IMR-90 (cell line): ENCODE results near the gene ARSB. TPM values are rescaled to one million over a fixed set of nuclear protein-coding genes. Genes with fewer than 3 reads are reported as not detected.
A peak's percentile ranks its signal among the peaks of the same experiment; 100 is the strongest.

Experiments used
- ATAC-seq: fragments of 200-7000 bp; cut with Tn5 transposase; 2 replicates; pipeline ENCODE4 v1.9.1; 2020; ENCODE audit warnings: low read depth, mild to moderate bottlenecking, moderate library complexity
- BruUV-seq: library from RNA; stranded (reverse); fragments of 400-500 nt; replicated peaks from 2 replicates; lab custom pipeline; 2021; lab: Mats Ljungman, UMichigan
- CTCF ChIA-PET: fragments of 300-600 bp; formaldehyde crosslinking; extraction: SDS; loops from one replicate; lab custom pipeline; 2021; ENCODE audit warnings: antibody characterized with exemption; lab: Yijun Ruan, JAX
- POLR2A ChIA-PET: fragments of 300-600 bp; sonication (Branson Sonifier 250); formaldehyde crosslinking; loops from one replicate; lab custom pipeline; 2022; ENCODE audit warnings: antibody characterized with exemption; ENCODE audit not compliant: unreplicated experiment; lab: Charles Lee
- DNase-seq: peaks from one replicate; pipeline ENCODE4 v3.0.0; 2013
- H2AFZ ChIP-seq: replicated peaks from 2 replicates; pipeline ENCODE3; 2013; ENCODE audit warnings: low read length, mild to moderate bottlenecking; ENCODE audit not compliant: poor library complexity
- H2AK5ac ChIP-seq: 2 replicates; pipeline ENCODE4 v1.6.1; 2013; ENCODE audit warnings: low read depth, low read length, inconsistent platforms
- H2AK9ac ChIP-seq: replicated peaks from 2 replicates; pipeline ENCODE3; 2013; ENCODE audit warnings: mild to moderate bottlenecking, low read depth, low read length, moderate library complexity; ENCODE audit not compliant: poor library complexity
- H2BK120ac ChIP-seq: 2 replicates; pipeline ENCODE4 v1.6.1; 2013; ENCODE audit warnings: low read depth, low read length, inconsistent platforms
- H2BK15ac ChIP-seq: 3 replicates; pipeline ENCODE4 v1.6.1; 2013; ENCODE audit warnings: low read depth, low read length, inconsistent platforms
- H2BK20ac ChIP-seq: 2 replicates; pipeline ENCODE4 v1.6.1; 2013; ENCODE audit warnings: low read depth, mild to moderate bottlenecking, inconsistent platforms, low read length, moderate library complexity
- H2BK5ac ChIP-seq: 2 replicates; pipeline ENCODE4 v1.6.1; 2013; ENCODE audit warnings: mild to moderate bottlenecking, low read depth, low read length, inconsistent platforms; ENCODE audit not compliant: poor library complexity, severe bottlenecking
- H3K14ac ChIP-seq: replicated peaks from 2 replicates; pipeline ENCODE4 v1.6.1; 2013; ENCODE audit warnings: low read depth, low read length, inconsistent platforms
- H3K18ac ChIP-seq: 2 replicates; pipeline ENCODE4 v1.6.1; 2013; ENCODE audit warnings: low read depth, low read length, control low read depth
- H3K23ac ChIP-seq: 2 replicates; pipeline ENCODE4 v1.6.1; 2013; ENCODE audit warnings: low read depth, low read length, inconsistent platforms
- H3K27ac ChIP-seq: 2 replicates; pipeline ENCODE4 v1.5.1; 2013; ENCODE audit warnings: mild to moderate bottlenecking, control low read depth, low read length; ENCODE audit not compliant: insufficient read depth
- H3K27me3 ChIP-seq: 2 replicates; pipeline ENCODE4 v1.6.1; 2013; ENCODE audit warnings: low read length; ENCODE audit not compliant: control insufficient read depth, insufficient read depth
- H3K36me3 ChIP-seq: 2 replicates; pipeline ENCODE4 v1.6.1; 2013; ENCODE audit warnings: low read length, mixed read lengths; ENCODE audit not compliant: control insufficient read depth, insufficient read depth
- H3K4ac ChIP-seq: 2 replicates; pipeline ENCODE4 v1.6.1; 2013; ENCODE audit warnings: low read depth, low read length, inconsistent platforms
- H3K4me1 ChIP-seq: 2 replicates; pipeline ENCODE4 v1.6.1; 2013; ENCODE audit warnings: low read length, mixed read lengths; ENCODE audit not compliant: control insufficient read depth, insufficient read depth
- H3K4me2 ChIP-seq: 2 replicates; pipeline ENCODE4 v1.6.1; 2013; ENCODE audit warnings: low read depth, mild to moderate bottlenecking, control low read depth, low read length, moderate library complexity
- H3K4me3 ChIP-seq: 2 replicates; pipeline ENCODE4 v1.5.1; 2013; ENCODE audit warnings: low read depth, mild to moderate bottlenecking, control low read depth, low read length, moderate library complexity; ENCODE audit not compliant: insufficient read depth
- H3K56ac ChIP-seq: 2 replicates; pipeline ENCODE4 v1.6.1; 2013; ENCODE audit warnings: low read length, inconsistent platforms; ENCODE audit not compliant: insufficient read depth; ENCODE audit errors: extremely low read depth
- H3K79me1 ChIP-seq, 2 experiments: 2 replicates each; pipeline ENCODE4 v1.6.1; 2013; ENCODE audit warnings: low read length in 2 of 2, inconsistent platforms in 1 of 2, low read depth in 1 of 2
- H3K9ac ChIP-seq: 2 replicates; pipeline ENCODE4 v1.6.1; 2013; ENCODE audit warnings: low read depth, low read length, control low read depth
- H3K9me1 ChIP-seq: 2 replicates; pipeline ENCODE4 v1.6.1; 2013; ENCODE audit warnings: low read length, inconsistent platforms; ENCODE audit not compliant: insufficient read depth
- H3K9me3 ChIP-seq: 2 replicates; pipeline ENCODE4 v1.6.1; 2013; ENCODE audit warnings: low read length; ENCODE audit not compliant: control insufficient read depth, insufficient read depth
- H4K20me1 ChIP-seq: 2 replicates; pipeline ENCODE4 v1.6.1; 2013; ENCODE audit warnings: low read length, inconsistent platforms; ENCODE audit not compliant: insufficient read depth
- H4K5ac ChIP-seq: 2 replicates; pipeline ENCODE4 v1.6.1; 2013; ENCODE audit warnings: mild to moderate bottlenecking, low read depth, low read length, control low read depth
- H4K8ac ChIP-seq, 2 experiments: 2 replicates each; pipeline ENCODE4 v1.6.1; 2013; ENCODE audit warnings: low read depth in 2 of 2, low read length in 2 of 2, control low read depth in 1 of 2, inconsistent platforms in 1 of 2
- H4K91ac ChIP-seq: 2 replicates; pipeline ENCODE4 v1.6.1; 2013; ENCODE audit warnings: low read depth, low read length, inconsistent platforms; ENCODE audit not compliant: insufficient read depth
- BHLHE40 ChIP-seq: fragments of 150-350 bp; IDR thresholded peaks from 2 replicates; pipeline ENCODE4 v1.6.1; 2016; ENCODE audit warnings: mild to moderate bottlenecking, low read depth, low read length
- FOS ChIP-seq: fragments of 150-350 bp; IDR thresholded peaks from 2 replicates; pipeline ENCODE4 v1.6.1; 2016; ENCODE audit warnings: low read depth, low read length
- WGBS, 2 experiments: methylation state at CpG; one replicate each; pipeline versions ENCODE4 v1.1.5 to v1.1.7; 2013; ENCODE audit warnings: missing lambda C conversion rate in 2 of 2; ENCODE audit not compliant: insufficient read length in 1 of 2; ENCODE audit errors: extremely low coverage in 2 of 2; 5-methylcytosine and 5-hydroxymethylcytosine counted together
- dilution Hi-C: fragments of 300-500 bp; cut with HindIII; formaldehyde crosslinking; loops from one replicate; pipeline ENCODE4 v1.14.3; 2018; ENCODE audit warnings: low sequenced_read_pairs; ENCODE audit not compliant: unreplicated experiment
- in situ Hi-C: fragments of 300-500 bp; cut with MboI; formaldehyde crosslinking; loops from 3 replicates; pipeline ENCODE4 v1.14.3; 2019; ENCODE audit warnings: low sequenced_read_pairs, inconsistent platforms, mixed read lengths
- intact Hi-C: fragments of 100-400 bp; cut with micrococcal nuclease; formaldehyde crosslinking; loops from 2 replicates; pipeline ENCODE4 v1.10.0; 2022
- polyA plus RNA-seq, 3 experiments: library from polyadenylated mRNA; depleted of rRNA; stranded (reverse); fragments of >200 nt; gene quantifications; 2 replicates each; pipeline ENCODE4 v1.2.3, GENCODE V29; 2012; ENCODE audit warnings: low replicate concordance in 1 of 3
- total RNA-seq: library from RNA; depleted of rRNA; stranded (reverse); fragments of >200 nt; gene quantifications from 2 replicates; pipeline ENCODE4 v1.2.3, GENCODE V29; 2012
- TF ChIP-seq, protein P1 (sequence below): fragments of 150-350 bp; IDR thresholded peaks from 2 replicates; pipeline ENCODE4 v1.6.1; 2016; ENCODE audit warnings: low read depth, mild to moderate bottlenecking, low read length, moderate library complexity, borderline replicate concordance
- TF ChIP-seq, protein P2 (sequence below): conservative IDR thresholded peaks from 2 replicates; pipeline ENCODE4 v1.5.1; 2012; ENCODE audit warnings: mild to moderate bottlenecking, low read depth, low read length, improper control_type of control experiment

Gene ARSB
- total and polyA plus RNA-seq, 2 of the 4 experiments (the other 2 are of a cell fraction): 16.0 to 16.3 TPM

DNA sequence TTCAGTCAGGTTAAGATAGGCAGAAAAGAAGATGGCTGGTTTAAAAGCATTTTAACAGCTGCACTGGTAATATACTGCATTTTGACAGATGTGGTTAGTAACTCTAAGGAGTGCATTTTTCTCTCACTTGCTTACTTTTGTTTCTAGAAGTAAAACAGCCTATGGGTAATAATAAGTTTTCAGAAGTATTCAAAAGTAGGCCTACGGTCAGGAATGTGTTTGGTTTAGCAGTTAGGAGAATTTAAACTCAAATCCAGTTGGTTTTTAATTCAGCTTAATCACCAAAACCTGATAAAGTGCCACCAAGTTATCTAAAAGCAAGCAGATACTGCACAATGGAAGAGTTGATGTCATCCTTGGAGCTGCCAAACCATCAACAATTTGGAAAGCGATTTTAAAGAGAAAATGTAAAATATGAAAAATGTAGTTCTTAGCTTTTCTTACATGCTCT is 160.3 kb downstream of the ARSB start:
- no peaks in the 10 kb centered on the region for H3K9me1 ChIP-seq
- no peak overlapping the region for H3K9ac ChIP-seq
- H3K4me3 ChIP-seq: no peak overlapping the region
- CTCF ChIA-PET: no interaction called here
- in situ Hi-C loops: no loop called here
- H2AFZ ChIP-seq: no peak overlapping the region
- no peaks in the 10 kb centered on the region for H3K79me1 ChIP-seq
- H2AK9ac ChIP-seq: no peak overlapping the region
- H2AK5ac ChIP-seq: no peak overlapping the region
- WGBS, 2 experiments: no CpG with 5 or more reads among the region's 2 CpGs
- no peak overlapping the region for H3K4ac ChIP-seq
- no peak overlapping the region for H4K5ac ChIP-seq
- no peak overlapping the region for H3K27ac ChIP-seq
- H2BK15ac ChIP-seq: no peak overlapping the region
- no peaks in the 10 kb centered on the region for H3K27me3 ChIP-seq
- no peak overlapping the region for H4K8ac ChIP-seq
- peak overlapping the region; percentile 44 for H3K4me2 ChIP-seq
- peak; percentile 75 for ATAC-seq
- H3K9me3 ChIP-seq: no peaks in the 10 kb centered on the region
- H3K18ac ChIP-seq: peak overlapping the region; percentile 38; the same call in 1 of the 2 replicates
- H3K4me1 ChIP-seq: peaks cover 5% of the 10 kb centered on the region; the same call in 1 of the 2 replicates
- no peak overlapping the region for H4K91ac ChIP-seq
- no TSS peak for BruUV-seq
- DNase-seq: peak; percentile 38
- H4K20me1 ChIP-seq: no peaks in the 10 kb centered on the region
- no peak overlapping the region for H3K14ac ChIP-seq
- no peak for TF ChIP-seq FOS
- TF ChIP-seq, protein P1, sequence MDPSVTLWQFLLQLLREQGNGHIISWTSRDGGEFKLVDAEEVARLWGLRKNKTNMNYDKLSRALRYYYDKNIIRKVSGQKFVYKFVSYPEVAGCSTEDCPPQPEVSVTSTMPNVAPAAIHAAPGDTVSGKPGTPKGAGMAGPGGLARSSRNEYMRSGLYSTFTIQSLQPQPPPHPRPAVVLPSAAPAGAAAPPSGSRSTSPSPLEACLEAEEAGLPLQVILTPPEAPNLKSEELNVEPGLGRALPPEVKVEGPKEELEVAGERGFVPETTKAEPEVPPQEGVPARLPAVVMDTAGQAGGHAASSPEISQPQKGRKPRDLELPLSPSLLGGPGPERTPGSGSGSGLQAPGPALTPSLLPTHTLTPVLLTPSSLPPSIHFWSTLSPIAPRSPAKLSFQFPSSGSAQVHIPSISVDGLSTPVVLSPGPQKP: no peak
- TF ChIP-seq, protein P2, sequence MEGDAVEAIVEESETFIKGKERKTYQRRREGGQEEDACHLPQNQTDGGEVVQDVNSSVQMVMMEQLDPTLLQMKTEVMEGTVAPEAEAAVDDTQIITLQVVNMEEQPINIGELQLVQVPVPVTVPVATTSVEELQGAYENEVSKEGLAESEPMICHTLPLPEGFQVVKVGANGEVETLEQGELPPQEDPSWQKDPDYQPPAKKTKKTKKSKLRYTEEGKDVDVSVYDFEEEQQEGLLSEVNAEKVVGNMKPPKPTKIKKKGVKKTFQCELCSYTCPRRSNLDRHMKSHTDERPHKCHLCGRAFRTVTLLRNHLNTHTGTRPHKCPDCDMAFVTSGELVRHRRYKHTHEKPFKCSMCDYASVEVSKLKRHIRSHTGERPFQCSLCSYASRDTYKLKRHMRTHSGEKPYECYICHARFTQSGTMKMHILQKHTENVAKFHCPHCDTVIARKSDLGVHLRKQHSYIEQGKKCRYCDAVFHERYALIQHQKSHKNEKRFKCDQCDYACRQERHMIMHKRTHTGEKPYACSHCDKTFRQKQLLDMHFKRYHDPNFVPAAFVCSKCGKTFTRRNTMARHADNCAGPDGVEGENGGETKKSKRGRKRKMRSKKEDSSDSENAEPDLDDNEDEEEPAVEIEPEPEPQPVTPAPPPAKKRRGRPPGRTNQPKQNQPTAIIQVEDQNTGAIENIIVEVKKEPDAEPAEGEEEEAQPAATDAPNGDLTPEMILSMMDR: no peak
- no peak for TF ChIP-seq BHLHE40
- intact Hi-C loops: no loop called here
- H2BK20ac ChIP-seq: no peak overlapping the region
- no peak overlapping the region for H3K56ac ChIP-seq
- POLR2A ChIA-PET: no interaction called here
- dilution Hi-C loops: no loop called here
- no peak overlapping the region for H2BK120ac ChIP-seq
- no peak overlapping the region for H3K23ac ChIP-seq
- H3K36me3 ChIP-seq: no peaks in the 10 kb centered on the region
- H2BK5ac ChIP-seq: no peak overlapping the region
